Measurements from ENCODE around the gene TMEM154.

DNA sequence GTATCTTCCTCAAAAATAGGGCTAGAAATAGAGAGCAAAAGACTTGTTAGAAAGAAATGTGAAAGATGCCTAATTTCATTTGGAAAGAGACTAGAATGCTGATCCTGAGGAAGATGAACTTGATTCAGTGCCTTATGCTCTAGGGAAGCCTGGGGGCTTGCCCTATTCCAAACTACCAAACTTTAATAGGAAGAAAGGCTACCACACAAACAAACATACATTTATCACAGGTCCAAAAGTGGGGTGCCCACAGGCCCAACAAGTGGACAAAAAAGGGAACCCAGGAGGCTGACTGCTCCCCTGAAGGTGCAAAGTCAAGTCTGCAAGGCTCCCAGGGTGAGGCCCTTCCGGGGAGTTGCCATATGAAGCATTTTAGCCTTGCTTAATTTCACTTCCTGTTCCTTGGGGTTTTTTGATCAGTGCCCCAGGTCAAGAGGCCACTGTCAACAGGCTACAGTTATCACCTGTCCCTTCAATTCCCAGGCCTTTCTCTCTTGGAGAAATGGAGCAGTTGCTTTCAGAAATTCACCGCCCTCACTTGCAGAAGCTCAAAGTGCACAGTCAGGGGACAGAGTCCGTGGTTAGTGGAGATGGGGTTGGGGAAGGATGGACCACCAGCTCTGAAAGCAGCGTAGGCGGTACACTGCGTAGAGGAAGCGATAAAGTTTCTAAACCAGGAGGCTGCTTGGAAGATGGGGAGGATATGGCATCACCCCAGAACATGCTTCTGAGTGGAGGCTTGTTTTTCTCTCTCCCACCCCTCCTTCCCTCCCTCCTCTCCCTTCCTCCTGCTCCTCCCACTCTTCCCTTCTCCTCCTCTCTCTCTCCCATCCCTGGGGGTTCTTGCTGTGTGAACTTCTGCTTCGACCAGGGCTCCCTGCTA is 36.4 kb downstream of the TMEM154 start:
- TF ChIP-seq POLR2A (IDR thresholded peaks at IDR 0.05) = no peak
- TF ChIP-seq, protein P1, sequence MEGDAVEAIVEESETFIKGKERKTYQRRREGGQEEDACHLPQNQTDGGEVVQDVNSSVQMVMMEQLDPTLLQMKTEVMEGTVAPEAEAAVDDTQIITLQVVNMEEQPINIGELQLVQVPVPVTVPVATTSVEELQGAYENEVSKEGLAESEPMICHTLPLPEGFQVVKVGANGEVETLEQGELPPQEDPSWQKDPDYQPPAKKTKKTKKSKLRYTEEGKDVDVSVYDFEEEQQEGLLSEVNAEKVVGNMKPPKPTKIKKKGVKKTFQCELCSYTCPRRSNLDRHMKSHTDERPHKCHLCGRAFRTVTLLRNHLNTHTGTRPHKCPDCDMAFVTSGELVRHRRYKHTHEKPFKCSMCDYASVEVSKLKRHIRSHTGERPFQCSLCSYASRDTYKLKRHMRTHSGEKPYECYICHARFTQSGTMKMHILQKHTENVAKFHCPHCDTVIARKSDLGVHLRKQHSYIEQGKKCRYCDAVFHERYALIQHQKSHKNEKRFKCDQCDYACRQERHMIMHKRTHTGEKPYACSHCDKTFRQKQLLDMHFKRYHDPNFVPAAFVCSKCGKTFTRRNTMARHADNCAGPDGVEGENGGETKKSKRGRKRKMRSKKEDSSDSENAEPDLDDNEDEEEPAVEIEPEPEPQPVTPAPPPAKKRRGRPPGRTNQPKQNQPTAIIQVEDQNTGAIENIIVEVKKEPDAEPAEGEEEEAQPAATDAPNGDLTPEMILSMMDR (IDR thresholded peaks at IDR 0.05) = no peak
